ENCODE data around the gene SLC35B2.

GRCh38 chr6:44253307-44254101 lies 3.8 kb downstream of the SLC35B2 start:
- TF ChIP-seq, protein P1, sequence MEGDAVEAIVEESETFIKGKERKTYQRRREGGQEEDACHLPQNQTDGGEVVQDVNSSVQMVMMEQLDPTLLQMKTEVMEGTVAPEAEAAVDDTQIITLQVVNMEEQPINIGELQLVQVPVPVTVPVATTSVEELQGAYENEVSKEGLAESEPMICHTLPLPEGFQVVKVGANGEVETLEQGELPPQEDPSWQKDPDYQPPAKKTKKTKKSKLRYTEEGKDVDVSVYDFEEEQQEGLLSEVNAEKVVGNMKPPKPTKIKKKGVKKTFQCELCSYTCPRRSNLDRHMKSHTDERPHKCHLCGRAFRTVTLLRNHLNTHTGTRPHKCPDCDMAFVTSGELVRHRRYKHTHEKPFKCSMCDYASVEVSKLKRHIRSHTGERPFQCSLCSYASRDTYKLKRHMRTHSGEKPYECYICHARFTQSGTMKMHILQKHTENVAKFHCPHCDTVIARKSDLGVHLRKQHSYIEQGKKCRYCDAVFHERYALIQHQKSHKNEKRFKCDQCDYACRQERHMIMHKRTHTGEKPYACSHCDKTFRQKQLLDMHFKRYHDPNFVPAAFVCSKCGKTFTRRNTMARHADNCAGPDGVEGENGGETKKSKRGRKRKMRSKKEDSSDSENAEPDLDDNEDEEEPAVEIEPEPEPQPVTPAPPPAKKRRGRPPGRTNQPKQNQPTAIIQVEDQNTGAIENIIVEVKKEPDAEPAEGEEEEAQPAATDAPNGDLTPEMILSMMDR (IDR thresholded peaks at IDR 0.05): peak; percentile 4 to 57 (median 48)
- TF ChIP-seq POLR2A (IDR thresholded peaks at IDR 0.05): no peak
